ENCODE results near the gene IFNK.

Gene IFNK

GRCh38 chr9:27573634-27574590 lies 49.8 kb downstream of the IFNK start:
- DNase-seq: peak; percentile 100
